SK-MEL-5 (cell line): ENCODE results near the gene LYPD6B. TPM values are rescaled to one million over a fixed set of nuclear protein-coding genes. Genes with fewer than 3 reads are reported as not detected.
A peak's percentile ranks its signal among the peaks of the same experiment; 100 is the strongest.

Experiments
- DNase-seq: peaks from one replicate; pipeline ENCODE4 v3.0.0-alpha.2; 2016; ENCODE audit warnings: low read depth, low spot score
- in situ Hi-C: cut with HindIII; loops from 2 replicates; pipeline ENCODE4 v1.10.0; 2016; ENCODE audit warnings: low sequenced_read_pairs, high pct_unique_total_duplicates, low pct_unique_long_range_greater_than_20kb
- polyA plus RNA-seq, 2 experiments: library from polyadenylated mRNA; depleted of rRNA; stranded (reverse); fragments of >200 nt; gene quantifications; 2 replicates each; pipeline ENCODE4 v1.2.3, GENCODE V29; 2015
- total RNA-seq: library from RNA; depleted of rRNA; stranded (reverse); fragments of >200 nt; shearing (Covaris generic); gene quantifications from 2 replicates; pipeline ENCODE4 v1.2.3, GENCODE V29; 2014; rRNA removed

LYPD6B gene, protein sequence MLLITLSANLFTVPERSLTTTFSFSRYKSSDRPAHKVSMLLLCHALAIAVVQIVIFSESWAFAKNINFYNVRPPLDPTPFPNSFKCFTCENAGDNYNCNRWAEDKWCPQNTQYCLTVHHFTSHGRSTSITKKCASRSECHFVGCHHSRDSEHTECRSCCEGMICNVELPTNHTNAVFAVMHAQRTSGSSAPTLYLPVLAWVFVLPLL
- not detected in 2 replicates for total RNA-seq
- polyA plus RNA-seq (2015; cell fraction: cytosol; rRNA removed): not detected in 2 replicates
- not detected in 2 replicates for polyA plus RNA-seq (2015; cell fraction: nucleus; rRNA removed)

DNA sequence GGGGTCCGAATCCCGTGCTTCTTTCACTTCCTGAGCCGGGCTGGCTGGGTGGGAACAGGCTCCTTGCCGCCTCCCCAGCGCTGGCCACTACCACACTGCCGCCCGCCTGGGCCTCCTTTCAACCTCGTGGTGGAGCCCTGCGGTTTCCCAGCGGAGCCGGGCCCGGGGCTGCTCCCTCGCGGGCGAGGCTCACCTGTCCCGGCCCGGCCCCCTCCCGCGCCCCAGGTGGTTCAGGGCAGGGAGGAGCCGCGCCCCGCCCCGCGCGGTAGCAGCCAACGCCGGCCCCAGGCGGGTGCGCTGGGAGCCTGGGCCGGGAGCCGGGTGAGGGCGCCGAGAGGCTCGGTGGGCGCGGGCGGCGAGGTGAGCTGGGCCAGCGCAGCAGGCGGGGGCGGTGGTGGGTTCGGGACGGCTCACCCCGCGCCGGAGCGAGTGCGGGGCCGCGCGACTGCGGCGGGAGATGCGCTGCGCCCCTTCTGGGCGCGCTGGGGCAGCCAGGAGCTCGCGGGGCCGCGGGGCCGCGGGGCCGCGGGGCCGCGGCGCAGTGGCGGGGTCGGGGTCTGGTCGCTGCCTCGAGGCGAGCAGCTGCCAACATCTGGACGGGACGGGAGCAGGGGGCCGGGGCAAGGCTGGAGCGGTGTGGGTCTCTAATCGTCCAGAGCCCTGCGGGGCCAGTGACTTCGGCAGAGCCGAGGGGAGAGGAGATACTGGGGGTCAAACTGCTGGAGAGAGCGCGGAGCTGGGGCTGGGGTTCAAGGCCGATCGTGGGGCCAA lies at the start of gene LYPD6B:
Gene LYPD6B, plus strand, starts transcription at position 258 of the 771 bp plus-strand sequence. CDS start 92,250 bp downstream, outside the sequence.
- in situ Hi-C loops: no loop called here
- no peak for DNase-seq

GRCh38 chr2:148989882-148990493 lies 48.5 kb upstream of the LYPD6B start:
- peak; percentile 80 for DNase-seq
- in situ Hi-C loops: no loop called here

DNA sequence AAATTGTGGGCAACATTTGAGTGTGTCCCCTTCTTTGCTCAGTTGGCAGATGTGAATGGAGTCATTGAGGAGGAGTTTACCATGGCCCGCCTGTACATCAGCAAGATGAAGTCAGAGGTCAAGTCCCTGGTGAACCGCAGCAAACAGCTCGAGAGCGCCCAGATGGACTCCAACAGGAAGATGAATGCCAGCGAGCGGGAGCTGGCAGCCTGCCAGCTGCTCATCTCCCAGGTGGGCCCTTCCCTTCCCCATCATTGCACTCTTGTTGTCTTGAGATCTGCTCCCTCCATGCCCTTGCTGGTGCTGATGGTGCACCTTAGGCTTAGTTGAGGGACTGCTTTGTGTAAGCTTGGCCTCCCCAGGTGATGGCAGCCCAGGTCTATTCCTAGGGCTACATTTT lies 47.5 kb upstream of the LYPD6B start:
- in situ Hi-C loops: no loop called here
- DNase-seq: no peak

- DNase-seq: no peak
- in situ Hi-C loops: no loop called here
Measured at GRCh38 chr2:148992448-148992847, 46.1 kb upstream of the LYPD6B start.

DNA sequence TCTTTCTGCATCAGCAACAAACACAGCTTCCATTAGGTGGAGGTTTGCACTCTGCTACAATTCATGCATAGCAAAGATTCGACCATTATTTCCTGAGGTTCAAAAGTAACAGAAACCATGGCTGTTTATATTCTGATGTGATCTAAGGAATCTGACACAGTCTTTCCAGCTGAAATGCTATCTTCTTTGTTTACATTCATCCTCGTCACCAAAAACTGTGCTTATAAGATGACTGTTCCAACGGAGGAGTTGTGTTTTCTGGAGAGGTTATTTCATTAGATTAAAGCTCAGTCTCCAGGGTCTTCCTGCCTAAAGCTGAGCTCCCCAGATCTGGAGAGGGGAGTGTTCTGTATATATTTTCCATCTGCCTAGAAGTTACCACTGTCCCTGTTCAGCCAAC lies 45.1 kb upstream of the LYPD6B start:
- in situ Hi-C loops: no loop called here
- no peak for DNase-seq

- in situ Hi-C loops: no loop called here
- no peak for DNase-seq
Measured at GRCh38 chr2:148994341-148994740, 44.2 kb upstream of the LYPD6B start.

DNA sequence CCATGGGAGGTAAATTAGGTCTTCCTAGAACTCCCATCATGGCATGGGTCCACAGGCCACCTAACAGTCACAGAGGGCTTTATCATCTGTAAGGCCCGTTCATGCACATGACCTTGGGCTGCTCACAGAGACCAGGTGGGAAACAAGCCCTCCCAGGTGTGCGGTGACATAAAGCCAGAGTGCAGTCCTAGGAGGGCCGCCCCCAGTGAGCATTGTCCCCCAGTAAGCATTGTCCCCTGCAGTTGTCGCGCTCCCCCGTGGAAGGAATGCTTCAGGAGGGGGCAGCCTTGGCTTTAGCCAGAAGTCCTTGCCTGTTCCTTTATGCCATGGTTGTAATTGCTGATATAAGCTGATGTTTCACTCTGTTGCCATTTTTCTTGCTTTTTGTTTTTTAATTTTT lies 41.7 kb upstream of the LYPD6B start:
- in situ Hi-C loops: no loop called here
- no peak for DNase-seq

- DNase-seq: no peak
- in situ Hi-C loops: no loop called here
Measured at GRCh38 chr2:148998165-148998830, 40.2 kb upstream of the LYPD6B start.

- in situ Hi-C loops: no loop called here
- no peak for DNase-seq
Measured at GRCh38 chr2:148998831-148999200, 39.7 kb upstream of the LYPD6B start.

DNA sequence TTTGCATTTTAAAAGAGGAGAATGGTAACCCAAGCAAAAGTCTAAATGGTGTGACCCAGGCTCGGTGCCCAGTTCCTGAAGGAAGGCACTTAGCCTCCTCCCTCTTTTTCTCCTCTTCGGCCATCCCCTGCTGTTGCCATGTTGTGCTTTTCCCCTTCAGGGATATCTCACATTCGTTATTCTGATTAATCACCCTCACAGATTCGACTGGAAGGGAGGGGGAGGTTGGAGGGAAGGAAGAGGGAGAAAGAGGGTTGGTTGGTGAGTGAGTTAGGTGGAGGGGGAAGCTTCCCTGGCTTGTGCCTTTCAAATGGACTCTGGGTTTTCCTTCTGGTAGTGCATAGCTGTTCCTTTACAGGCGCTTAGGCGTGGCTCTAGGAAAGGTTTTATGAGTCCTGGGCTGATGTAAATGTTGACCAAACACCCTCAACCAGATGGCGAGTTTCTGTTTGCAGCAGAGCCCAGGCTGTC lies 39.0 kb upstream of the LYPD6B start:
- in situ Hi-C loops: no loop called here
- no peak for DNase-seq

DNA sequence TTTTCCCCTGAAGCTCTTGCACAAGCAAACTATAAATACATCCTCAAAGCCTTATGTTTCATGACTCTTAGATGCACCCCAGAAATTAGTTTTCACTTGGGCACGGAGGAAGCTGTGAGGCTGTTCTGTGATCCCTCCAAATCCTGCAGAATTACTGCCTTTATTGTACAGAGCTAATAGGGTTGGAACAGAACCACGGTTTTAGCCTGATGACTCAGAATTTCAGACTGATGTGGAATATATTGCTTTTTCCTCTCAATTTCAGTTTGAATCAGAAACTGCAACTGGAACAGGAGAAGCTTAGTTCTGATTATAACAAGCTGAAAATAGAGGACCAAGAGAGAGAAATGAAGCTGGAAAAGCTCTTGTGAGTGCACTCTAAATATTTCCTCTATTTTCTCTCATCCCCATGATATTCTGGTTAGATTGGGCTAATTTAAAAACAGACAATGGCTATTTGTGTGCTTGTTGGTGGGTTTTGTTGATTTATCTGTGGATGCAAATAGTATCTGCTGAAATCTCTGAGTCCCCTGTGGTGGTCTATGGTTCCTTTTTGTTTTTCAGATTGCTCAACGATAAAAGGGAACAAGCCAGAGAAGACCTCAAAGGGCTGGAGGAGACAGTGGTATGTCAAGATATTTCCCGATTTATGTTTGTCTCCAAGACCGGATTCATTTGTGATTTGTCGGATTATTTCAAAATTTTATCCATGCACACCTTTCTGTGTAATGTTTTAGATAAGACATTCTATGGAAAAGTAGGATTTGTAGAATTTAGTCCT lies 38.2 kb upstream of the LYPD6B start:
- DNase-seq: no peak
- in situ Hi-C loops: no loop called here

GRCh38 chr2:149001496-149001895 lies 37.0 kb upstream of the LYPD6B start:
- no peak for DNase-seq
- in situ Hi-C loops: no loop called here

DNA sequence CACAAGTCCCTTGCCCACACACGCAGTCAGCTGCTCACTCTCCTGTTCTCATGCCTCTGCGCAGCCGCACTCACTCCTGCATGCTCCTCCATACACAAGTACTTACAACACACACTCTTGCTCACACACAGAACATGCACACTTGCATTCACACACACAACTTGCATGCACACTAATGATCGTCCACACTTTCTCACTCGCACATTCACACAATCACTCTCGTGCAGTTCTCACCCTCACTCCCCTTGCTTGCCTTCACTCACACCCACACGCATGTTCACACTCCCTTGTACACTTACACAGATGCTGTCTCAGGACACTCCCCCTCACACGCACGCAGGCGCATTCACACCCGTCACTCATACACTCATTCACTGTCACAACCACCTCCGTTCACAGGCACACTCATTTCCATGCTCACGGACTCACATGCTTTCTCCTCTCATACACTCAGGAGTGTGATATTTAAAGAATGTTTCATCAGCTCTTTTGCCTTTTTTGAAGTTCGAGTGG lies 36.1 kb upstream of the LYPD6B start:
- in situ Hi-C loops: no loop called here
- DNase-seq: no peak

- DNase-seq: no peak
- in situ Hi-C loops: no loop called here
Measured at GRCh38 chr2:149002891-149003740, 35.4 kb upstream of the LYPD6B start.

DNA sequence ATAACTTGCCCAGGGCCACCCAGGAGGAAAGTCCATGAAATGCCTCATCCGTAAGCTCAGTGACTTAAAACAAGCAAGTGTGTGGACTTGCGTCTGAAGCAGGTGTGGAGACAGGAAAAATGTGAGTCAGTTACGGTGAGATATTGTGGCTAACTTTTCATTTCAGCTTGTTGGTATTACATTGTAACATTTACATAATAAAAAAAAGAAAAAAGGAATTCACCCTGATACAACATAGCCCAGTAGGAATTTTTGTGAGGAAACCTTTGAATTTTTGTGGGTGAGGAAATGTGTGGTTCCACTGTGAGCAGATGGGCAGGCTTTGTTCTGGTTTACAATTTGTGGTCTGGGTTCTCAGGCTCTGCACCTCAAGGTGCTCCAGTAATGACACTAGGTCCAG lies 33.7 kb upstream of the LYPD6B start:
- no peak for DNase-seq
- in situ Hi-C loops: no loop called here

DNA sequence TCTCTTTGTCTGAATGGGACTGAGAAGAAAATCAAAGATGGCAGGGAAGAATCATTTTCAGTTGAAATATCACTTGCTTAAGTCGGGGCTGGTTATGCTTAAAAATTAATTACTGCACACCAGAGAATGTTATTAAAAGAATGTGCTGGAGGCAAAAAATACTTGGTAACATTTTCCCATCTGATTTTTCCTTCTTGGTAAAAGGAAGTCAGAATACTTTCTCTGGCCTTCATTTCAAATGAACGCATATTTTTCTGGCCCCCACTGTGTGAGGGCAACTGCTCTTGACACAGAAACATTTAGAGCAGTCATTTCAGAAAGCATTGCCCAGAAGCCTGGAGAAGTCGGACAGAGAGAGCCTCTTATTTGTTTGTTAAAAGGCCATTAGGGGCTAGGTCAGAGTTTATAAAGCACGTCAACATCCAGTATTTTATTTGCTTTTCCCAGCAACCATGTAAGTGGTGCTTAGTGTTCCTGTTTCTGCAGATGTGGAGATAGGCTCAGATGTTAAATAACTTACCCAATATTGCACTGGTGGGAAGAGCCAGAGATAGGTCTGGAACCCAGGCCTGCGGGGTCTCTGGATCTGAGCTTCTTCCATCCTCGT lies 32.9 kb upstream of the LYPD6B start:
- in situ Hi-C loops: no loop called here
- no peak for DNase-seq
